Measurements from ENCODE around the gene GLB1L2.

The GLB1L2 gene

GRCh38 chr11:134389464-134390180 lies 57.8 kb downstream of the GLB1L2 start:
- DNase-seq: no peak

GRCh38 chr11:134390706-134391569 lies 59.1 kb downstream of the GLB1L2 start:
- no peak for DNase-seq

GRCh38 chr11:134391656-134392055 lies 59.9 kb downstream of the GLB1L2 start:
- DNase-seq: no peak

GRCh38 chr11:134392953-134393615 lies 61.3 kb downstream of the GLB1L2 start:
- DNase-seq: no peak

- DNase-seq: no peak
These were observed 61.9 kb downstream of the GLB1L2 start for GRCh38 chr11:134393638-134394037.

- DNase-seq: no peak
These were observed 62.5 kb downstream of the GLB1L2 start for GRCh38 chr11:134394311-134394710.

- DNase-seq: no peak
These were observed 63.2 kb downstream of the GLB1L2 start for GRCh38 chr11:134395002-134395401.

GRCh38 chr11:134397304-134398078 lies 65.7 kb downstream of the GLB1L2 start:
- no peak for DNase-seq

GRCh38 chr11:134398079-134398444 lies 66.3 kb downstream of the GLB1L2 start:
- no peak for DNase-seq

- DNase-seq: no peak
These were observed 67.0 kb downstream of the GLB1L2 start for GRCh38 chr11:134398644-134399292.

GRCh38 chr11:134399293-134399654 lies 67.5 kb downstream of the GLB1L2 start:
- DNase-seq: no peak

GRCh38 chr11:134399996-134400395 lies 68.2 kb downstream of the GLB1L2 start:
- DNase-seq: no peak

GRCh38 chr11:134401825-134402809 lies 70.3 kb downstream of the GLB1L2 start:
- DNase-seq: no peak

- DNase-seq: no peak
These were observed 71.1 kb downstream of the GLB1L2 start for GRCh38 chr11:134402910-134403309.

- no peak for DNase-seq
These were observed 73.0 kb downstream of the GLB1L2 start for GRCh38 chr11:134404575-134405341.

GRCh38 chr11:134405436-134405835 lies 73.6 kb downstream of the GLB1L2 start:
- DNase-seq: no peak

- no peak for DNase-seq
These were observed 74.1 kb downstream of the GLB1L2 start for GRCh38 chr11:134405841-134406240.

- no peak for DNase-seq
These were observed 74.7 kb downstream of the GLB1L2 start for GRCh38 chr11:134406264-134407185.

GRCh38 chr11:134407321-134407828 lies 75.6 kb downstream of the GLB1L2 start:
- no peak for DNase-seq
